Panc1 (cell line): ENCODE measurements around the gene PRDM1.

Experiments used
- POLR2AphosphoS5 ChIP-seq: IDR thresholded peaks from 2 replicates; pipeline ENCODE4 v1.6.1; 2012; ENCODE audit warnings: mild to moderate bottlenecking, low read depth, low read length, moderate library complexity
- TCF7L2 ChIP-seq: IDR thresholded peaks from 2 replicates; pipeline ENCODE4 v1.6.1; 2011; ENCODE audit warnings: mild to moderate bottlenecking, low read depth, low read length, inconsistent platforms
- TF ChIP-seq, protein P1 (sequence below): fragments of 450-650 bp; IDR thresholded peaks from 2 replicates; pipeline ENCODE4 v1.5.1; 2017; ENCODE audit warnings: mild to moderate bottlenecking

- TF ChIP-seq, protein P1, sequence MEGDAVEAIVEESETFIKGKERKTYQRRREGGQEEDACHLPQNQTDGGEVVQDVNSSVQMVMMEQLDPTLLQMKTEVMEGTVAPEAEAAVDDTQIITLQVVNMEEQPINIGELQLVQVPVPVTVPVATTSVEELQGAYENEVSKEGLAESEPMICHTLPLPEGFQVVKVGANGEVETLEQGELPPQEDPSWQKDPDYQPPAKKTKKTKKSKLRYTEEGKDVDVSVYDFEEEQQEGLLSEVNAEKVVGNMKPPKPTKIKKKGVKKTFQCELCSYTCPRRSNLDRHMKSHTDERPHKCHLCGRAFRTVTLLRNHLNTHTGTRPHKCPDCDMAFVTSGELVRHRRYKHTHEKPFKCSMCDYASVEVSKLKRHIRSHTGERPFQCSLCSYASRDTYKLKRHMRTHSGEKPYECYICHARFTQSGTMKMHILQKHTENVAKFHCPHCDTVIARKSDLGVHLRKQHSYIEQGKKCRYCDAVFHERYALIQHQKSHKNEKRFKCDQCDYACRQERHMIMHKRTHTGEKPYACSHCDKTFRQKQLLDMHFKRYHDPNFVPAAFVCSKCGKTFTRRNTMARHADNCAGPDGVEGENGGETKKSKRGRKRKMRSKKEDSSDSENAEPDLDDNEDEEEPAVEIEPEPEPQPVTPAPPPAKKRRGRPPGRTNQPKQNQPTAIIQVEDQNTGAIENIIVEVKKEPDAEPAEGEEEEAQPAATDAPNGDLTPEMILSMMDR, result no peak
- TF ChIP-seq TCF7L2 (no peak), POLR2AphosphoS5 (no peak)
Observed at GRCh38 chr6:106082735-106083398, 3.3 kb upstream of the PRDM1 start.
